ENCODE results near the gene PRELP. TPM values are rescaled to one million over a fixed set of nuclear protein-coding genes. Genes with fewer than 3 reads are reported as not detected.

Gene PRELP
- total RNA-seq, 3 donors from 2014 or later, result 27.4 to 132 (median 42.0) TPM

DNA sequence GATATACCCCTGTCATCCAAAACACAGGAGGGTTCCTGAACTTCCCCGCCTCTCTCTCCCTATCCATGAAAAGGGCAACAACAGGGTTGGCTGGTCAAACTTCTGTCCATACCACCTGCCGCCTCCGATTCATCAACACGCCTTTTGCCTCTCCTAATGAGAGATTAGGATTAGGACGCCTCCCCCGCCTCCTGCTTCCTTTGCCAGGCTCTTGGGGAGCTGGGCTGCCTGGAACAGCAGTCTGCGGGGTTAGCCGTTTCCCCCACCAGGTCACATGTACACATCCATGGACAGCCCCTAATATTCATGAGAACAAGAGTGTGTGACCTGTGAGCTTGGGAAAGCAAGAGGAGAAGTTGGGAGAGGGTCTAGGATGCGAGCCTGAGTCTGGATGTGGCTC is 16.1 kb downstream of the PRELP start:
- Histone ChIP-seq H3K4me3 (no peak overlapping the region), H3K4me1 (no peaks in the 10 kb centered on the region), H3K27ac (peak overlapping the region in 1 of 2 donors; percentile 17), H3K9me3 (no peaks in the 10 kb centered on the region), H3K36me3 (no peaks in the 10 kb centered on the region), H3K27me3 (no peaks in the 10 kb centered on the region)
- no peak for DNase-seq (ENCODE audit: low spot score in 2 of 2)
- TF ChIP-seq, protein P1, sequence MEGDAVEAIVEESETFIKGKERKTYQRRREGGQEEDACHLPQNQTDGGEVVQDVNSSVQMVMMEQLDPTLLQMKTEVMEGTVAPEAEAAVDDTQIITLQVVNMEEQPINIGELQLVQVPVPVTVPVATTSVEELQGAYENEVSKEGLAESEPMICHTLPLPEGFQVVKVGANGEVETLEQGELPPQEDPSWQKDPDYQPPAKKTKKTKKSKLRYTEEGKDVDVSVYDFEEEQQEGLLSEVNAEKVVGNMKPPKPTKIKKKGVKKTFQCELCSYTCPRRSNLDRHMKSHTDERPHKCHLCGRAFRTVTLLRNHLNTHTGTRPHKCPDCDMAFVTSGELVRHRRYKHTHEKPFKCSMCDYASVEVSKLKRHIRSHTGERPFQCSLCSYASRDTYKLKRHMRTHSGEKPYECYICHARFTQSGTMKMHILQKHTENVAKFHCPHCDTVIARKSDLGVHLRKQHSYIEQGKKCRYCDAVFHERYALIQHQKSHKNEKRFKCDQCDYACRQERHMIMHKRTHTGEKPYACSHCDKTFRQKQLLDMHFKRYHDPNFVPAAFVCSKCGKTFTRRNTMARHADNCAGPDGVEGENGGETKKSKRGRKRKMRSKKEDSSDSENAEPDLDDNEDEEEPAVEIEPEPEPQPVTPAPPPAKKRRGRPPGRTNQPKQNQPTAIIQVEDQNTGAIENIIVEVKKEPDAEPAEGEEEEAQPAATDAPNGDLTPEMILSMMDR (IDR thresholded peaks at IDR 0.05), result no peak
- TF ChIP-seq POLR2A (IDR thresholded peaks at IDR 0.05) (no peak), POLR2AphosphoS5 (IDR thresholded peaks at IDR 0.05) (no peak)
- intact Hi-C loops (cut with DNase I; ENCODE audit: low total_unique reads), result no loop called here

GRCh38 chr1:203492082-203492747 is 16.6 kb downstream of the PRELP start:
- no peak overlapping the region for H3K4me3 ChIP-seq
- no peaks in the 10 kb centered on the region for H3K9me3 ChIP-seq
- no peaks in the 10 kb centered on the region for H3K36me3 ChIP-seq
- no peaks in the 10 kb centered on the region for H3K4me1 ChIP-seq
- intact Hi-C loops (cut with DNase I; ENCODE audit: low total_unique reads), result no loop called here
- DNase-seq (ENCODE audit: low spot score in 2 of 2), result no peak
- no peaks in the 10 kb centered on the region for H3K27me3 ChIP-seq
- peak overlapping the region in 1 of 2 donors; percentile 17 for H3K27ac ChIP-seq
- no peak for TF ChIP-seq POLR2A (IDR thresholded peaks at IDR 0.05)
- TF ChIP-seq, protein P1 (IDR thresholded peaks at IDR 0.05), result no peak
- no peak for TF ChIP-seq POLR2AphosphoS5 (IDR thresholded peaks at IDR 0.05)

DNA sequence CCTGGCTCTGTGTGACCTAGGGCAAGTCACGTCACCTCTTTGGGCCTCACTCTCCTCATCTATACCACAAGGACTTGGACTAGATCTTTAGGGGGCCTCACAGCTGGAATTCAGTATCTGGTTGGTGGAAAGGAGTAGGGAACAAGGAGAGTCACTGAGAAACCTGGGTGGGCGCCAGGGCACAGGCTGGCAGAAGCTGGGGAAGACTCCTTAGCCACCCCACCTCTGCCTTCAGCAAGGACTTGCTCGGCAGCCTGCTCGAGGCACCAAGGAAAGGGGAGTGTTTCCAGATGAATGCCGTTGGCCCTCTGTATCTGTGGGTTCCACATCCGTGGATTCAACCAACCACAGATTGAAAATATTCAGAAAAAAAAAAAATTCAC is 17.1 kb downstream of the PRELP start:
- Histone ChIP-seq H3K9me3 (no peaks in the 10 kb centered on the region), H3K27ac (no peak overlapping the region), H3K27me3 (no peaks in the 10 kb centered on the region), H3K36me3 (no peaks in the 10 kb centered on the region), H3K4me1 (no peaks in the 10 kb centered on the region), H3K4me3 (no peak overlapping the region)
- intact Hi-C loops (cut with DNase I; ENCODE audit: low total_unique reads), result no loop called here
- no peak for DNase-seq (ENCODE audit: low spot score in 2 of 2)
- no peak for TF ChIP-seq POLR2AphosphoS5 (IDR thresholded peaks at IDR 0.05)
- TF ChIP-seq POLR2A (IDR thresholded peaks at IDR 0.05), result no peak
- TF ChIP-seq, protein P1 (IDR thresholded peaks at IDR 0.05), result no peak

DNA sequence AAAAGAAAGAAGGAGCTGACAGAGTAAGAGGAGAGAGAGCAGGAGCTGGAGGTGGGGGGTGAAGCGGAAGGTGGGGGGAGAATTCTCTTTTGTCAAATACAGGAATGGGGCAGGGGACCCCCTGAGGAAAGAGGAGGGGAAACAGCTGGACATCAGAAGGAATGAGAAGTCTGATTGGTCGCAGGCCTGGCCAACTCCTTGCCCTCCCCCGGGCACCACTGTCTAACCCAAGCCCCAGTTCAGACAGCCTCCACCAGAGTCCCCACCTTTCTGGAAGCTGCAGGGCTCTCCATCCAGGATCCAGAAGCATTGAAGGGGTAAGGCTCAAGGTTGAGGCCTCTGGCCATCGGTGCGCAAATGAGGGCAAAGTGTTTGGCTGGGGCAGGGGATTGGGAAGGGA is 18.3 kb downstream of the PRELP start, which contains the start of gene OPTC:
Gene OPTC, plus strand, starts transcription at position 253 of the 400 bp plus-strand sequence. CDS start 1,853 bp downstream, outside the sequence.
- H3K27ac ChIP-seq, result no peak within 1 kb of the TSS
- H3K4me3 ChIP-seq, result no peak within 1 kb of the TSS
- intact Hi-C loops (cut with DNase I; ENCODE audit: low total_unique reads), result no loop called here
- DNase-seq (ENCODE audit: low spot score in 2 of 2), result no peak
- no peaks in the 10 kb centered on the region for H3K27me3 ChIP-seq
- no peaks in the 10 kb centered on the region for H3K36me3 ChIP-seq
- no peaks in the 10 kb centered on the region for H3K4me1 ChIP-seq
- TF ChIP-seq, protein P1 (IDR thresholded peaks at IDR 0.05), result no peak
- TF ChIP-seq POLR2AphosphoS5 (IDR thresholded peaks at IDR 0.05) (no peak), POLR2A (IDR thresholded peaks at IDR 0.05) (no peak)
- no peaks in the 10 kb centered on the region for H3K9me3 ChIP-seq

DNA sequence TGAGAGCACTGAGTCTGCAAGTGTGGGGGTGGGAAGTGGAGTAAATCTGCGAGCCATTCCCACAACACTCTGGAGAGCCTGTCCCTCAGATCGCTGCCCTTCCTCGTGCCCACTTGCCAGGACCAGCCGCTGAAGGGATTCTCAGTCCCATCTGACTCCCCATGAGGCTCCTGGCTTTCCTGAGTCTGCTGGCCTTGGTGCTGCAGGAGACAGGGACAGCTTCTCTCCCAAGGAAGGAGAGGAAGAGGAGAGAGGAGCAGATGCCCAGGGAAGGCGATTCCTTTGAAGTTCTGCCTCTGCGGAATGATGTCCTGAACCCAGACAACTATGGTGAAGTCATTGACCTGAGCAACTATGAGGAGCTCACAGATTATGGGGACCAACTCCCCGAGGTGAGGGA is 20.2 kb downstream of the PRELP start:
- Histone ChIP-seq H3K4me3 (no peak overlapping the region), H3K27me3 (no peaks in the 10 kb centered on the region), H3K36me3 (no peaks in the 10 kb centered on the region), H3K9me3 (no peaks in the 10 kb centered on the region), H3K4me1 (no peaks in the 10 kb centered on the region), H3K27ac (no peak overlapping the region)
- no peak for DNase-seq (ENCODE audit: low spot score in 2 of 2)
- intact Hi-C loops (cut with DNase I; ENCODE audit: low total_unique reads), result no loop called here
- TF ChIP-seq POLR2A (IDR thresholded peaks at IDR 0.05) (no peak), POLR2AphosphoS5 (IDR thresholded peaks at IDR 0.05) (no peak)
- TF ChIP-seq, protein P1 (IDR thresholded peaks at IDR 0.05), result no peak

Measured in breast epithelium (tissue), 4 donors.